SK-N-SH treated with all-trans-retinoic acid at 6 μM for 48 hours (cell line): ENCODE data around the gene MDFIC2.

ENCODE experiments used
- BACH2 ChIP-seq: fragments of 250-450 bp; sonication (Bioruptor Pico); IDR thresholded peaks from 2 replicates; pipeline ENCODE4 v1.9.0; 2021; ENCODE audit warnings: mild to moderate bottlenecking, borderline replicate concordance
- GLIS3 ChIP-seq: fragments of 250-450 bp; sonication (Bioruptor Pico); IDR thresholded peaks from 2 replicates; pipeline ENCODE4 v1.5.0; 2020; ENCODE audit warnings: mild to moderate bottlenecking, moderate library complexity
- OSR1 ChIP-seq: fragments of 250-450 bp; sonication (Bioruptor Pico); IDR thresholded peaks from 2 replicates; pipeline ENCODE4 v1.8.0; 2022; ENCODE audit warnings: moderate library complexity, mild to moderate bottlenecking, inconsistent platforms
- PPARA ChIP-seq: fragments of 250-450 bp; sonication (Bioruptor Pico); IDR thresholded peaks from 2 replicates; pipeline ENCODE4 v1.5.0; 2020; ENCODE audit warnings: mild to moderate bottlenecking, borderline replicate concordance
- RARB ChIP-seq: fragments of 250-450 bp; sonication (Bioruptor Pico); IDR thresholded peaks from 2 replicates; pipeline ENCODE4 v1.8.0; 2021; ENCODE audit warnings: mild to moderate bottlenecking, moderate library complexity
- TCF4 ChIP-seq: fragments of 250-450 bp; sonication (Bioruptor Pico); IDR thresholded peaks from 2 replicates; pipeline ENCODE4 v1.8.0; 2021; ENCODE audit warnings: mild to moderate bottlenecking, moderate library complexity, borderline replicate concordance
- ZC3H10 ChIP-seq: fragments of 250-450 bp; sonication (Bioruptor Pico); IDR thresholded peaks from 2 replicates; pipeline ENCODE4 v1.5.1; 2021; ENCODE audit warnings: mild to moderate bottlenecking, moderate library complexity
- ZFP30 ChIP-seq: fragments of 450-650 bp; formaldehyde crosslinking; IDR thresholded peaks from 2 replicates; pipeline ENCODE4 v1.5.0; 2022; ENCODE audit warnings: mild to moderate bottlenecking, moderate library complexity
- TF ChIP-seq, protein P1 (sequence below): fragments of 250-450 bp; sonication (Bioruptor Pico); IDR thresholded peaks from 2 replicates; pipeline ENCODE4 v1.5.1; 2021; ENCODE audit warnings: mild to moderate bottlenecking, moderate library complexity
- TF ChIP-seq, protein P2 (sequence below): fragments of 250-450 bp; sonication (Bioruptor Pico); IDR thresholded peaks from 2 replicates; pipeline ENCODE4 v1.5.1; 2020; ENCODE audit warnings: low read depth, mild to moderate bottlenecking, moderate library complexity
- TF ChIP-seq, protein P3 (sequence below): fragments of 250-450 bp; sonication (Bioruptor Pico); IDR thresholded peaks from 2 replicates; pipeline ENCODE4 v1.8.0; 2020; ENCODE audit warnings: mild to moderate bottlenecking, moderate library complexity, borderline replicate concordance
- TF ChIP-seq, protein P4 (sequence below): fragments of 250-450 bp; sonication (Bioruptor Pico); IDR thresholded peaks from 2 replicates; pipeline ENCODE4 v1.8.0; 2021; ENCODE audit warnings: low read depth, mild to moderate bottlenecking, moderate library complexity, borderline replicate concordance
- TF ChIP-seq, protein P5 (sequence below): fragments of 250-450 bp; sonication (Bioruptor Pico); IDR thresholded peaks from 2 replicates; pipeline ENCODE4 v1.5.0; 2020; ENCODE audit warnings: mild to moderate bottlenecking, moderate library complexity

DNA sequence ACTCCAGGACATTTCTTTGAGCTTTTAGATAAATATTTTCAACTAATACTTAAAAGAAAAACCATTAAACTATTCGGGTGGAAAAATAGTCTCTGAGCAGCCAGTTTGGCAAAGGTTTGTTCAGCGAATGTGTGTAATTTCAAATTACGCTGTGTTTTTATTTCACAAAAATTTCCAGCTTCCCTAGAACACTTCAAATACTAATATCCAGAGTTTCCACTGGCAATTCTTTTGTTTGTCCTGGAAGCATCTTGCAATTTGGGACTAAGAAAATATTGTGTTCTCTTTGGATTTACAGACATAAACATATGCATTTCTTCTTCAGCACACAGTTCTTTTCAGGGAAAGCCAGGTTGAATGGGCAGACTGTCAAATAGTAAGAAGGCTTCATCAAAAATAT lies 61.9 kb downstream of the MDFIC2 start:
- TF ChIP-seq, protein P1, sequence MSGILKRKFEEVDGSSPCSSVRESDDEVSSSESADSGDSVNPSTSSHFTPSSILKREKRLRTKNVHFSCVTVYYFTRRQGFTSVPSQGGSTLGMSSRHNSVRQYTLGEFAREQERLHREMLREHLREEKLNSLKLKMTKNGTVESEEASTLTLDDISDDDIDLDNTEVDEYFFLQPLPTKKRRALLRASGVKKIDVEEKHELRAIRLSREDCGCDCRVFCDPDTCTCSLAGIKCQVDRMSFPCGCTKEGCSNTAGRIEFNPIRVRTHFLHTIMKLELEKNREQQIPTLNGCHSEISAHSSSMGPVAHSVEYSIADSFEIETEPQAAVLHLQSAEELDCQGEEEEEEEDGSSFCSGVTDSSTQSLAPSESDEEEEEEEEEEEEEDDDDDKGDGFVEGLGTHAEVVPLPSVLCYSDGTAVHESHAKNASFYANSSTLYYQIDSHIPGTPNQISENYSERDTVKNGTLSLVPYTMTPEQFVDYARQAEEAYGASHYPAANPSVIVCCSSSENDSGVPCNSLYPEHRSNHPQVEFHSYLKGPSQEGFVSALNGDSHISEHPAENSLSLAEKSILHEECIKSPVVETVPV (CRISPR knock-in tag) = no peak
- TF ChIP-seq ZFP30 (CRISPR knock-in tag) (no peak), PPARA (CRISPR knock-in tag) (no peak), BACH2 (CRISPR knock-in tag) (no peak), TCF4 (CRISPR knock-in tag) (no peak), RARB (CRISPR knock-in tag) (no peak), OSR1 (CRISPR knock-in tag) (no peak), GLIS3 (CRISPR knock-in tag) (no peak), ZC3H10 (CRISPR knock-in tag) (no peak)
- TF ChIP-seq, protein P2, sequence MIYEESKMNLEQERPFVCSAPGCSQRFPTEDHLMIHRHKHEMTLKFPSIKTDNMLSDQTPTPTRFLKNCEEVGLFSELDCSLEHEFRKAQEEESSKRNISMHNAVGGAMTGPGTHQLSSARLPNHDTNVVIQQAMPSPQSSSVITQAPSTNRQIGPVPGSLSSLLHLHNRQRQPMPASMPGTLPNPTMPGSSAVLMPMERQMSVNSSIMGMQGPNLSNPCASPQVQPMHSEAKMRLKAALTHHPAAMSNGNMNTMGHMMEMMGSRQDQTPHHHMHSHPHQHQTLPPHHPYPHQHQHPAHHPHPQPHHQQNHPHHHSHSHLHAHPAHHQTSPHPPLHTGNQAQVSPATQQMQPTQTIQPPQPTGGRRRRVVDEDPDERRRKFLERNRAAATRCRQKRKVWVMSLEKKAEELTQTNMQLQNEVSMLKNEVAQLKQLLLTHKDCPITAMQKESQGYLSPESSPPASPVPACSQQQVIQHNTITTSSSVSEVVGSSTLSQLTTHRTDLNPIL (CRISPR knock-in tag) = no peak
- TF ChIP-seq, protein P3, sequence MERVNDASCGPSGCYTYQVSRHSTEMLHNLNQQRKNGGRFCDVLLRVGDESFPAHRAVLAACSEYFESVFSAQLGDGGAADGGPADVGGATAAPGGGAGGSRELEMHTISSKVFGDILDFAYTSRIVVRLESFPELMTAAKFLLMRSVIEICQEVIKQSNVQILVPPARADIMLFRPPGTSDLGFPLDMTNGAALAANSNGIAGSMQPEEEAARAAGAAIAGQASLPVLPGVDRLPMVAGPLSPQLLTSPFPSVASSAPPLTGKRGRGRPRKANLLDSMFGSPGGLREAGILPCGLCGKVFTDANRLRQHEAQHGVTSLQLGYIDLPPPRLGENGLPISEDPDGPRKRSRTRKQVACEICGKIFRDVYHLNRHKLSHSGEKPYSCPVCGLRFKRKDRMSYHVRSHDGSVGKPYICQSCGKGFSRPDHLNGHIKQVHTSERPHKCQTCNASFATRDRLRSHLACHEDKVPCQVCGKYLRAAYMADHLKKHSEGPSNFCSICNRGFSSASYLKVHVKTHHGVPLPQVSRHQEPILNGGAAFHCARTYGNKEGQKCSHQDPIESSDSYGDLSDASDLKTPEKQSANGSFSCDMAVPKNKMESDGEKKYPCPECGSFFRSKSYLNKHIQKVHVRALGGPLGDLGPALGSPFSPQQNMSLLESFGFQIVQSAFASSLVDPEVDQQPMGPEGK (CRISPR knock-in tag) = no peak
- TF ChIP-seq, protein P4, sequence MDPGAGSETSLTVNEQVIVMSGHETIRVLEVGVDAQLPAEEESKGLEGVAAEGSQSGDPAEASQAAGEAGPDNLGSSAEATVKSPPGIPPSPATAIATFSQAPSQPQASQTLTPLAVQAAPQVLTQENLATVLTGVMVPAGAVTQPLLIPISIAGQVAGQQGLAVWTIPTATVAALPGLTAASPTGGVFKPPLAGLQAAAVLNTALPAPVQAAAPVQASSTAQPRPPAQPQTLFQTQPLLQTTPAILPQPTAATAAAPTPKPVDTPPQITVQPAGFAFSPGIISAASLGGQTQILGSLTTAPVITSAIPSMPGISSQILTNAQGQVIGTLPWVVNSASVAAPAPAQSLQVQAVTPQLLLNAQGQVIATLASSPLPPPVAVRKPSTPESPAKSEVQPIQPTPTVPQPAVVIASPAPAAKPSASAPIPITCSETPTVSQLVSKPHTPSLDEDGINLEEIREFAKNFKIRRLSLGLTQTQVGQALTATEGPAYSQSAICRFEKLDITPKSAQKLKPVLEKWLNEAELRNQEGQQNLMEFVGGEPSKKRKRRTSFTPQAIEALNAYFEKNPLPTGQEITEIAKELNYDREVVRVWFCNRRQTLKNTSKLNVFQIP (CRISPR knock-in tag) = no peak
- TF ChIP-seq, protein P5, sequence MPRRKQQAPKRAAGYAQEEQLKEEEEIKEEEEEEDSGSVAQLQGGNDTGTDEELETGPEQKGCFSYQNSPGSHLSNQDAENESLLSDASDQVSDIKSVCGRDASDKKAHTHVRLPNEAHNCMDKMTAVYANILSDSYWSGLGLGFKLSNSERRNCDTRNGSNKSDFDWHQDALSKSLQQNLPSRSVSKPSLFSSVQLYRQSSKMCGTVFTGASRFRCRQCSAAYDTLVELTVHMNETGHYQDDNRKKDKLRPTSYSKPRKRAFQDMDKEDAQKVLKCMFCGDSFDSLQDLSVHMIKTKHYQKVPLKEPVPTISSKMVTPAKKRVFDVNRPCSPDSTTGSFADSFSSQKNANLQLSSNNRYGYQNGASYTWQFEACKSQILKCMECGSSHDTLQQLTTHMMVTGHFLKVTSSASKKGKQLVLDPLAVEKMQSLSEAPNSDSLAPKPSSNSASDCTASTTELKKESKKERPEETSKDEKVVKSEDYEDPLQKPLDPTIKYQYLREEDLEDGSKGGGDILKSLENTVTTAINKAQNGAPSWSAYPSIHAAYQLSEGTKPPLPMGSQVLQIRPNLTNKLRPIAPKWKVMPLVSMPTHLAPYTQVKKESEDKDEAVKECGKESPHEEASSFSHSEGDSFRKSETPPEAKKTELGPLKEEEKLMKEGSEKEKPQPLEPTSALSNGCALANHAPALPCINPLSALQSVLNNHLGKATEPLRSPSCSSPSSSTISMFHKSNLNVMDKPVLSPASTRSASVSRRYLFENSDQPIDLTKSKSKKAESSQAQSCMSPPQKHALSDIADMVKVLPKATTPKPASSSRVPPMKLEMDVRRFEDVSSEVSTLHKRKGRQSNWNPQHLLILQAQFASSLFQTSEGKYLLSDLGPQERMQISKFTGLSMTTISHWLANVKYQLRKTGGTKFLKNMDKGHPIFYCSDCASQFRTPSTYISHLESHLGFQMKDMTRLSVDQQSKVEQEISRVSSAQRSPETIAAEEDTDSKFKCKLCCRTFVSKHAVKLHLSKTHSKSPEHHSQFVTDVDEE (CRISPR knock-in tag) = no peak
